ENCODE measurements around the gene KPNA6.

DNA sequence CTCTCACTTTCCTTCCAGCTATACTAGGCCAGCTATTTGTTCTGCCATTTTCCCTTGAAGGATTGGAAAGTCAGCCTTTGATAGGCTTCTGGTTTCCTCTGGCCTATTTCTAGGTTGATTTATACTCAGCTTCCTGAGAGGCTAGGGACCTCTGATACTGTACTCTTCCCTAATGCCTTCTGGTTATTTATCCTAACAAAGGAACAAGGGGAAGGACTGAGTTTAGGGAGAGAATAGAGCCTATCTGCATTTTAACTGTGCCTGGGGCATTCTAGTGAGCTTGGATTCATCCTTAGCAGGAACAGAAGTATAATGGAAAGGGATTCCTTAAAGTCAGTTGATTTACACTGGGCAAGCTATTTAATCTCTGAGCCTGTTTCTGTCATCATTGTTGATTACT lies 46.9 kb upstream of the KPNA6 start:
- TF ChIP-seq EZH2 (IDR thresholded peaks at IDR 0.05; ENCODE audit: low read length): no peak
- TF ChIP-seq, protein P1, sequence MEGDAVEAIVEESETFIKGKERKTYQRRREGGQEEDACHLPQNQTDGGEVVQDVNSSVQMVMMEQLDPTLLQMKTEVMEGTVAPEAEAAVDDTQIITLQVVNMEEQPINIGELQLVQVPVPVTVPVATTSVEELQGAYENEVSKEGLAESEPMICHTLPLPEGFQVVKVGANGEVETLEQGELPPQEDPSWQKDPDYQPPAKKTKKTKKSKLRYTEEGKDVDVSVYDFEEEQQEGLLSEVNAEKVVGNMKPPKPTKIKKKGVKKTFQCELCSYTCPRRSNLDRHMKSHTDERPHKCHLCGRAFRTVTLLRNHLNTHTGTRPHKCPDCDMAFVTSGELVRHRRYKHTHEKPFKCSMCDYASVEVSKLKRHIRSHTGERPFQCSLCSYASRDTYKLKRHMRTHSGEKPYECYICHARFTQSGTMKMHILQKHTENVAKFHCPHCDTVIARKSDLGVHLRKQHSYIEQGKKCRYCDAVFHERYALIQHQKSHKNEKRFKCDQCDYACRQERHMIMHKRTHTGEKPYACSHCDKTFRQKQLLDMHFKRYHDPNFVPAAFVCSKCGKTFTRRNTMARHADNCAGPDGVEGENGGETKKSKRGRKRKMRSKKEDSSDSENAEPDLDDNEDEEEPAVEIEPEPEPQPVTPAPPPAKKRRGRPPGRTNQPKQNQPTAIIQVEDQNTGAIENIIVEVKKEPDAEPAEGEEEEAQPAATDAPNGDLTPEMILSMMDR (optimal IDR thresholded peaks at IDR 0.05 in 1 of 3, IDR thresholded peaks at IDR 0.05 in 1 of 3, conservative IDR thresholded peaks at IDR 0.05 in 1 of 3; ENCODE audit: extremely low read depth in 1 of 3, insufficient read depth in 2 of 3, low read length in 3 of 3): no peak
